Measurements from ENCODE around the gene ALG9. TPM values are rescaled to one million over a fixed set of nuclear protein-coding genes. Genes with fewer than 3 reads are reported as not detected.

ALG9 gene
- total RNA-seq, 2 donors from 2014 or later: 25.3 to 26.6 TPM

GRCh38 chr11:111748035-111748804 lies 123.2 kb downstream of the ALG9 start:
- no peak overlapping the region for H3K4me3 Mint-ChIP-seq
- H3K27me3 ChIP-seq (ENCODE audit: control insufficient read depth, insufficient read depth, low read length, poor library complexity, severe bottlenecking): no peaks in the 10 kb centered on the region
- H3K4me1 Mint-ChIP-seq: no peaks in the 10 kb centered on the region
- H3K4me1 ChIP-seq (ENCODE audit: control insufficient read depth, insufficient read depth, low read length): no peaks in the 10 kb centered on the region
- TF ChIP-seq, protein P1, sequence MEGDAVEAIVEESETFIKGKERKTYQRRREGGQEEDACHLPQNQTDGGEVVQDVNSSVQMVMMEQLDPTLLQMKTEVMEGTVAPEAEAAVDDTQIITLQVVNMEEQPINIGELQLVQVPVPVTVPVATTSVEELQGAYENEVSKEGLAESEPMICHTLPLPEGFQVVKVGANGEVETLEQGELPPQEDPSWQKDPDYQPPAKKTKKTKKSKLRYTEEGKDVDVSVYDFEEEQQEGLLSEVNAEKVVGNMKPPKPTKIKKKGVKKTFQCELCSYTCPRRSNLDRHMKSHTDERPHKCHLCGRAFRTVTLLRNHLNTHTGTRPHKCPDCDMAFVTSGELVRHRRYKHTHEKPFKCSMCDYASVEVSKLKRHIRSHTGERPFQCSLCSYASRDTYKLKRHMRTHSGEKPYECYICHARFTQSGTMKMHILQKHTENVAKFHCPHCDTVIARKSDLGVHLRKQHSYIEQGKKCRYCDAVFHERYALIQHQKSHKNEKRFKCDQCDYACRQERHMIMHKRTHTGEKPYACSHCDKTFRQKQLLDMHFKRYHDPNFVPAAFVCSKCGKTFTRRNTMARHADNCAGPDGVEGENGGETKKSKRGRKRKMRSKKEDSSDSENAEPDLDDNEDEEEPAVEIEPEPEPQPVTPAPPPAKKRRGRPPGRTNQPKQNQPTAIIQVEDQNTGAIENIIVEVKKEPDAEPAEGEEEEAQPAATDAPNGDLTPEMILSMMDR (conservative IDR thresholded peaks at IDR 0.05): no peak
- peaks cover 67% of the 10 kb centered on the region for H3K36me3 Mint-ChIP-seq (ENCODE audit: low read depth)
- DNase-seq: no peak
- no peak overlapping the region for H3K27ac ChIP-seq (ENCODE audit: low read depth, low read length)
- WGBS, 2 experiments (ENCODE audit: insufficient coverage in 1 of 2, insufficient read length in 1 of 2): 92 to 98% methylated on average over 7 of the region's 7 CpGs
- peaks cover 5% of the 10 kb centered on the region for H3K9me3 ChIP-seq (ENCODE audit: control insufficient read depth, low read length)
- H3K9ac ChIP-seq (ENCODE audit: extremely low read depth, low read length, poor library complexity, severe bottlenecking): no peak overlapping the region
- H3K27ac Mint-ChIP-seq: no peak overlapping the region
- H3K9me3 Mint-ChIP-seq: no peaks in the 10 kb centered on the region
- H3K27me3 Mint-ChIP-seq (ENCODE audit: insufficient read depth): no peaks in the 10 kb centered on the region
- peaks cover 91% of the 10 kb centered on the region for H3K36me3 ChIP-seq (ENCODE audit: control insufficient read depth, insufficient read depth, low read length)
- H3K4me3 ChIP-seq (ENCODE audit: low read length): no peak overlapping the region

DNA sequence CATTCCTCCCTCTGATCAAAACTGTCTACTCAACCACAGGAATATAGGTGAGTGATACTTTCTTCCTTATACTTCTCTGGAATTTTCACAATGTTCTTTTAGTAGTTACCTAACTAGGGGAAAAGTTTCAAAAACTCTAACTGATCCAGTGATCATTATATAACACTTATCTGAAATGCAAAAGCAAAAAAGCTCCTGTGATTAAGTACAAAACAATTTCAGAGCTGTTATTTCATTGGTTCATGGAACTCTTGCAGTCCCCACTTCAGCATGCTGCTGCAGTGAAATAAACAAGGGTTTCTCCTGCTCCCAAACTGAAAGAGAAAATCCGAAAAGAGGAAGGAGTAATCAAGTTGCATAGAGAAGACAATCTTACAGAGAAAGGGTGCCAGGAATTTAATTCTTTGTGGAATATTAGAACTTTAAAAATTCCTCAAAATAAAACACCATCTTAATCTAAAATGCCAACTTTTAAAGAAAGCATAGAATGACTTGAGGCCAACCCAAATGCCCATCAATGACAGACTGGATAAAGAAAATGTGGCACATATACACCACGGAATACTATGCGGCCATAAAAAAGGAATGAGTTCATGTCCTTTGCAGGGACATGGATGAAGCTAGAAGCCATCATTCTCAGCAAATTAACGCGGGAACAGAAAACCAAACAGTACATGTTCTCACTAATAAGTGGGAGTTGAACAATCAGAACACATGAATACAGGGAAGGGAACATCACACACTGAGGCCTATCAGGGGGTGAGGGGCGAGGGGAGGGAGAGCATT lies 125.5 kb downstream of the ALG9 start:
- 89 to 91% methylated on average over 4 to 6 of the region's 6 CpGs for WGBS, 2 experiments (ENCODE audit: insufficient coverage in 1 of 2, insufficient read length in 1 of 2)
- no peak overlapping the region for H3K4me3 Mint-ChIP-seq
- H3K36me3 Mint-ChIP-seq (ENCODE audit: low read depth): peaks cover 63% of the 10 kb centered on the region
- no peak overlapping the region for H3K9ac ChIP-seq (ENCODE audit: extremely low read depth, low read length, poor library complexity, severe bottlenecking)
- peaks cover 10% of the 10 kb centered on the region for H3K4me1 ChIP-seq (ENCODE audit: control insufficient read depth, insufficient read depth, low read length)
- H3K9me3 ChIP-seq (ENCODE audit: control insufficient read depth, low read length): peaks cover 5% of the 10 kb centered on the region
- H3K27me3 ChIP-seq (ENCODE audit: control insufficient read depth, insufficient read depth, low read length, poor library complexity, severe bottlenecking): no peaks in the 10 kb centered on the region
- H3K4me1 Mint-ChIP-seq: peaks cover 9% of the 10 kb centered on the region
- no peak for DNase-seq
- TF ChIP-seq, protein P1 (conservative IDR thresholded peaks at IDR 0.05): no peak
- no peak overlapping the region for H3K27ac Mint-ChIP-seq
- no peaks in the 10 kb centered on the region for H3K9me3 Mint-ChIP-seq
- H3K27me3 Mint-ChIP-seq (ENCODE audit: insufficient read depth): no peaks in the 10 kb centered on the region
- no peak overlapping the region for H3K27ac ChIP-seq (ENCODE audit: low read depth, low read length)
- H3K36me3 ChIP-seq (ENCODE audit: control insufficient read depth, insufficient read depth, low read length): peaks cover 90% of the 10 kb centered on the region
- no peak overlapping the region for H3K4me3 ChIP-seq (ENCODE audit: low read length)

DNA sequence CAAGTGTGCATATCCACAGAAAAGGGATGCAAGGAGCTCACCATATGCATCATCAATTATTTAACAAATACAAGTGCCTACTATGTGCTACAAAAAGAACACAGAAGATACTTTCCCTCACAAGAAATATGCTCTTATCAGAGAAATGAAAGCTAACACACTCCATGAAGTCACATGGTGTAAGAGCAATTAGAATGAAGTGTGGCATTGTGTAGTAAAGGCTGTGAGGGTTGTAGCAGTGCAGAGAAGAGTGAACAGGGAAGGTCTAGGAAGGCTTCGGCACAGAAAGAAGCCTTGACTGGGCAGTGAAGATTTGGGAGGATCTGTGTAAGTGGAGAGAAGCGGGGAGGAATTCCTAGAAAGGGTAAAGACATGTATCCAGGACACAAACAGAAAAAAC lies 127.7 kb downstream of the ALG9 start:
- no peak overlapping the region for H3K9ac ChIP-seq (ENCODE audit: extremely low read depth, low read length, poor library complexity, severe bottlenecking)
- no peak overlapping the region for H3K27ac Mint-ChIP-seq
- H3K27ac ChIP-seq (ENCODE audit: low read depth, low read length): no peak overlapping the region
- 98 to 100% methylated on average over 2 of the region's 2 CpGs for WGBS, 2 experiments (ENCODE audit: insufficient coverage in 1 of 2, insufficient read length in 1 of 2)
- H3K27me3 Mint-ChIP-seq (ENCODE audit: insufficient read depth): no peaks in the 10 kb centered on the region
- H3K9me3 ChIP-seq (ENCODE audit: control insufficient read depth, low read length): peaks cover 5% of the 10 kb centered on the region
- no peaks in the 10 kb centered on the region for H3K27me3 ChIP-seq (ENCODE audit: control insufficient read depth, insufficient read depth, low read length, poor library complexity, severe bottlenecking)
- H3K4me1 Mint-ChIP-seq: peaks cover 15% of the 10 kb centered on the region
- H3K4me3 ChIP-seq (ENCODE audit: low read length): no peak overlapping the region
- H3K36me3 Mint-ChIP-seq (ENCODE audit: low read depth): peaks cover 59% of the 10 kb centered on the region
- H3K4me3 Mint-ChIP-seq: no peak overlapping the region
- DNase-seq: no peak
- peaks cover 90% of the 10 kb centered on the region for H3K36me3 ChIP-seq (ENCODE audit: control insufficient read depth, insufficient read depth, low read length)
- TF ChIP-seq, protein P1 (conservative IDR thresholded peaks at IDR 0.05): no peak
- peaks cover 14% of the 10 kb centered on the region for H3K4me1 ChIP-seq (ENCODE audit: control insufficient read depth, insufficient read depth, low read length)
- H3K9me3 Mint-ChIP-seq: no peaks in the 10 kb centered on the region
